GM20431 (cell line): ENCODE data around the gene EHD2.
"Not testable (repeated sequence)": the region's sequence is repeated elsewhere in the genome, so short reads cannot be mapped to it uniquely, and the experiment has no call there.

Experiments used
- in situ Hi-C: fragments of 300-500 bp; cut with MseI, MboI; formaldehyde crosslinking; loops from one replicate; pipeline ENCODE4 v1.15.0; 2020; ENCODE audit warnings: low sequenced_read_pairs; ENCODE audit not compliant: unreplicated experiment

EHD2 gene

GRCh38 chr19:47704656-47705055, 8.6 kb upstream of the EHD2 start:
- in situ Hi-C loops = loop anchor here (10.0 to 25.0 kb wide), 2 partner anchors 270 to 417 kb away; no protein-coding TSS in a partner anchor

- in situ Hi-C loops = loop anchor here (10.0 to 25.0 kb wide), 2 partner anchors 273 to 420 kb away; no protein-coding TSS in a partner anchor
Measured at GRCh38 chr19:47707135-47707925, 5.9 kb upstream of the EHD2 start.

DNA sequence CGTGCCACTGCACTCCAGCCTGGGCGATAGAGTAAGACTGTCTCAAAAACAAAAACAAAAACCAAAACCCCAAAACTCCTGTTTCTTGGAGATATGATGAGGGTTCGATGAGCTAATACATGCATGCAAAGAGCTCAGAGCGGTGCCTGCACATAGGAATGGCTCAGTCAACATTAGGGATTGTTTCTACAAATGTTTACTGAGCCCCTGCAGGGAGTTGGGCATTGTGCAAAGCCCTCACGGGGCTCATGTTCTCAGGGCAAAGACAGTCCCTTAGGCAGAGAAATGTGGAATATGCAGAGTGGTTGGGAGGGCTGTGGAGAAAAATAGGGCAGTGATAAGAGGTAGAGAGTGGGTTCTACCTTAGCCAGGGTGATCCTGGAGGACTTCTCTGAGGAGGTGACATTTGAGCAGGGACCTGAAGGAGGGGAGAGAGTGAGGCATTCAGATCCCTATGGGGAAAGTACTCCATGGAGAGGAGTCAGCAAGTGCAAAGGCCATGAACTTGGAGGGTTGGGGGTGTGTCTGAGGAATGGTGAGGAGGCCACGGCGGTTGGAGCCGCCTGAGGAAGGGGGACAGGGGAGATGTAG, 1.5 kb upstream of the EHD2 start:
- in situ Hi-C loops = loop anchor here (25.0 kb wide), 1 partner anchor 424 kb away; no protein-coding TSS in a partner anchor

DNA sequence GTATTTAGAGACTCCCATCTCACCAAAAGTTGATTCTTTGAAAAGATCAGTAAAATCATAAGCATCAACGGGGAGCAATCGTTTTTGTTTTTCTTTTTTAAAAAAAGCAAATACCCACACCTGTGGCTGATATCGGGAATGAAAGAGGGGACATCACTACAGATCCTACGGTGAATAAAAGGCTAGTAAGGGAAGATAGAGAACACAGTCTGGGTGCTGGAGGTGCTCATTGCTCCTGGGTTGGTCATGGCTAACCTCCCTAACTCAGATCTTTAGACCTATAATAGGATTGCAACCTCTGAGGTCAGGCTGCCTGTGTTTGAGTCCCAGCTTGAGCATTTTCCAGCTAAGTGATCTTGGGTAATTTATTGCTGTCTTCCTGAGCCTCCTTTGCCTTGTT, 1.1 kb downstream of the EHD2 start:
- in situ Hi-C loops = loop anchor here (25.0 kb wide), 1 partner anchor 427 kb away; no protein-coding TSS in a partner anchor

DNA sequence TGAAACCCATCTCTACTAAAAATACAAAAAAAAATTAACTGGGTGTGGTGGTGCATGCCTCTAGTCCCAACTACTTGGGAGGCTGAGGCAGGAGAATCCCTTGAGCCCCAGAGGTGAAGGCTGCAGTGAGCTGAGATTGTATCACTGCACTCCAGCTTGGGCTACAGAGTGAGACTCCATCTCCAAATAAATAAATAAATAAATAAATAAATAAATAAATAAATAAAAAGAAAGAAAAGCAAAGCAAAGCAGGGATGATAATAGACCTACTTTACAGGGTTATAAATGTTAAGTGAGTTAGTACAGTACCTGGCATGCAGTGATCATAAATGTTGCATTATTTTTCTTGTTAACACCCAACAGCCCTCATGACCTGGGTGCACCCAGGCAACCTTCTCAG, 1.6 kb downstream of the EHD2 start:
- in situ Hi-C loops = loop anchor here (25.0 kb wide), 1 partner anchor 428 kb away; no protein-coding TSS in a partner anchor

DNA sequence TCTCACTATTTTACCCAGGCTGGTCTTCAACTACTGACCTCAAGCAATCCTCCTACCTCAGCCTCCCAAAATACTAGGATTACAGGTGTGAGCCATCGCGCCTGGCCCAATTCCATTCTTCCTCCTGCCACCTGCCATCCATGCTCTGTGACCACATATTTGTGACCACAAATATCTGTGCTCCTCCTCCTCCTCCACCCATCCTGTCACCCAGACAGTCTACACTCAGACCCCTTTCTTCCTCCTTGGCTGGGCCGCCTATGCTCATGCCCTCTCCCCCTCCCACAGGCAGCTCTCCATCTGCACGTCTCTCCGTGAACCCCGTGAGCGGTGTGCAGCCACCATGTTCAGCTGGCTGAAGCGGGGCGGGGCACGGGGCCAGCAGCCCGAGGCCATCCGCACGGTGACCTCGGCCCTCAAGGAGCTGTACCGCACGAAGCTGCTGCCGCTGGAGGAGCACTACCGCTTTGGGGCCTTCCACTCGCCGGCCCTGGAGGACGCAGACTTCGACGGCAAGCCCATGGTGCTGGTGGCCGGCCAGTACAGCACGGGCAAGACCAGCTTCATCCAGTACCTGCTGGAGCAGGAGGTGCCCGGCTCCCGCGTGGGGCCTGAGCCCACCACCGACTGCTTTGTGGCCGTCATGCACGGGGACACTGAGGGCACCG, 3.2 kb downstream of the EHD2 start:
- in situ Hi-C loops = loop anchor here (25.0 kb wide), 1 partner anchor 429 kb away; no protein-coding TSS in a partner anchor

- in situ Hi-C loops = loop anchor here (25.0 kb wide), 1 partner anchor 431 kb away; no protein-coding TSS in a partner anchor
Measured at GRCh38 chr19:47718415-47719046, 5.3 kb downstream of the EHD2 start.

DNA sequence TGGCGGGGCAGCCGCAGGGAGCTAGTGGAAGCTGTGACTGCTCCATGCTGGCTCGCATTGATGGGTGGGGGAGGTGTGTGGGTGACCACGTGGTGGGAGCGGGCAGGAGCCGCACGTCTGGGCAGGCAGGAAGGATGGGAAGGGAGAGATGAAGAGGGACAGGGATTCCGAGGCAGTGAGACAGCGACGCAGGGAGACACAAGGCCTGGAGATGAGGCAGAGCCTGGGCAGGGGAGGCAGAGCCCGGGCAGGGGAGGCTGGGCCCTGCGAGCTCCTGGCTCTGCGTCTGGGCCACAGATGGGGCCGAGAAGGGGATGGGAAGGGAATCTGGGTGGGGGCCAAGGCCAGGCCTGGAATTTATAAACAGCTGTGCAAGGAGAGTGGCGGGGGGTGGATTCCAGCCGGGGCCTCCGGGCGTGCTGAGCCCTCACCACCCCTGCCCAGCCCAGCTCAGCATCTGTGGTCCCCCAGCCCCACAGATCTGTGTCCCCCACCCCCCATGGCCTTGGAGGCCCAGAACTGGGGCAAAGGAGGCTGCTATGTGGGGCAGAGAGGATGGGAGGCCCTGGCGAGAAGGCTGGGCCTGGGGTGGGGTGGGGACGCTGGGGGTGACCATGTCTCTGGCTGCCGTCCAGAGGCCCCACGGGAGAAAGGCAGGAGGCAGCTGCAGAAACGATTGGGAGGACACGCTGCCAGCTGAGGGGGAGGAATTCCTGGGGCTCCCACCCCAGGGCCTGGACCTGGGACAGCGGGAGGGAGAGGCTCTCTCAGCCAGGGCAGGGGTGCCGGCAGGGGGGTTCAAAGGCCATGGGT, 6.0 kb downstream of the EHD2 start:
- in situ Hi-C loops = loop anchor here (25.0 kb wide), 1 partner anchor 432 kb away; no protein-coding TSS in a partner anchor

GRCh38 chr19:47720669-47721422, 7.6 kb downstream of the EHD2 start:
- in situ Hi-C loops = loop anchor here (25.0 kb wide), 1 partner anchor 434 kb away; no protein-coding TSS in a partner anchor

GRCh38 chr19:47723581-47723940, 10.3 kb downstream of the EHD2 start:
- in situ Hi-C loops = loop anchor here (25.0 kb wide), 1 partner anchor 436 kb away; no protein-coding TSS in a partner anchor

- in situ Hi-C loops = no loop called here
Measured at GRCh38 chr19:47725759-47726401, 12.7 kb downstream of the EHD2 start.

GRCh38 chr19:47726467-47726866, 13.2 kb downstream of the EHD2 start:
- in situ Hi-C loops = no loop called here

DNA sequence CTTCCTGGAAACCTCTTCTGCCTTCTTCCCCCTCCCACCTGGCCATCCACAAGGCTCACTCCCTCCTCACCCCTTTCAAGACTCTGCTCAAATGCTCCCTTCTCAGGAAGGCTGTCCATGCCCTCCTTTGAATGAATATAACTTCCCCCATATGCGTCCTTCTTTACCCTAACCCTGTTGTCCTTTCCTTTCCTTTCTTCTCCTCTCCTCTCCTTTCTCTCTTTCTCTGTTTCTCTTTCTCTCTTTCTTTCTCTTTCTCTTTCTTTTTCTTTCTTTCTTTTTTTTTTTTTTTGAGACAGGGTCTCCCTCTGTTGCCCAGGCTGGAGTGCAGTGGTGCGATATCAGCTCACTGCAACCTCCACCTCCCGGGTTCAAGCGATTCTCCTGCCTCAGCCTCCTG, 15.1 kb downstream of the EHD2 start:
- in situ Hi-C loops = not testable (repeated sequence)

GRCh38 chr19:47729468-47729798, 16.2 kb downstream of the EHD2 start:
- in situ Hi-C loops = no loop called here

GRCh38 chr19:47729799-47730520, 16.7 kb downstream of the EHD2 start:
- in situ Hi-C loops = no loop called here

GRCh38 chr19:47730521-47730889, 17.3 kb downstream of the EHD2 start:
- in situ Hi-C loops = no loop called here

GRCh38 chr19:47730910-47731309, 17.7 kb downstream of the EHD2 start:
- in situ Hi-C loops = no loop called here

- in situ Hi-C loops = no loop called here
Measured at GRCh38 chr19:47735131-47735530, 21.9 kb downstream of the EHD2 start.
